ENCODE measurements around the gene BCHE. TPM values are rescaled to one million over a fixed set of nuclear protein-coding genes. Genes with fewer than 3 reads are reported as not detected.

Gene BCHE
- total and polyA plus RNA-seq, 4 donors = 0.08 to 4.3 (median 1.1) TPM

DNA sequence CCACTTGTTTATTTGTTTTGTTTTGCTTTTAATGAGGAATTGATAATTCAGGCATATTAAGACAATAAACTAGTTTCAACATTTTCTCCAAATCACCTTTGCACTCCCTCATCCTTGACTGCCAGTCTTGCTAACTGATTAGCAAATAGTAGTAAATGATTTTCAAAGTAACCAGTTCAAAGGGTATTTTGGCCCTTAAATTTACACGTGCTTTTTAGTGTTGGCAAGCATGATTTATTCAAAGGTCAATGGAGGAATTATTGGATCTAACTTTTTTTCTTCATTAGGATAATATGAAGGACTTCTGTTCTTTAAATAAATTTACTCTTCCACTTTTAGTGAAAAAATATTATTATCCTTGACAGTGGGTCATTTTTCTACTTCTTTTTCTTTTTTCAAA lies 53.8 kb downstream of the BCHE start:
- ATAC-seq (ENCODE audit: low FRiP score) (no peak), DNase-seq (no peak)
- 61 to 67% methylated on average over 1 of the region's 1 CpG for WGBS, 2 donors
- intact Hi-C loops (cut with DNase I) = no loop called here
- Histone ChIP-seq H3K27me3 (ENCODE audit: control insufficient read depth in 1 of 2, insufficient read depth in 2 of 2, low read length in 1 of 2) (no peaks in the 10 kb centered on the region), H3K27ac (ENCODE audit: low read depth in 1 of 2, low read length in 2 of 2) (no peak overlapping the region), H3K4me3 (ENCODE audit: low read length in 2 of 2) (no peak overlapping the region), H3K9me3 (ENCODE audit: control insufficient read depth, low read length) (no peaks in the 10 kb centered on the region), H3K4me1 (ENCODE audit: control insufficient read depth in 1 of 2, insufficient read depth in 2 of 2, low read length in 2 of 2) (no peaks in the 10 kb centered on the region), H3K36me3 (ENCODE audit: control insufficient read depth in 1 of 2, insufficient read depth in 2 of 2, low read length in 1 of 2) (no peaks in the 10 kb centered on the region)

DNA sequence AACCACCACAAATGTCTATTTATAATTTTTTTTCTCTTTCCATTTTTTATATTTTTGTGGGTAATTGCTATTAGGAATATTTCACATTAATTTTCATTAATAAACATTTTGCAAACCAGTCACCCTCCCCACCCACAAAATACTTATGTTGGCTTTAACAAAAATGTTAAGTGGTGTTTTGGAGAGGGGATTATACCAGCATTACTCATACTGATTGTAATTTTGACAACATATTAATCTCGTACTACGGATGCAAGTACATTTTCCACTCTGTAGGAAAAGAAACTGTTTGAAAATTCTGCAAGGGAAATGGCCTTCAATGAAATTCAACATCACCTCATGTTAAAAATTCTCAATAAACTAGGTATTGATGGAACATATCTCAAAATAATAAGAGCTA lies 58.3 kb downstream of the BCHE start:
- DNase-seq (no peak), ATAC-seq (ENCODE audit: low FRiP score) (no peak)
- Histone ChIP-seq H3K4me1 (ENCODE audit: control insufficient read depth in 1 of 2, insufficient read depth in 2 of 2, low read length in 2 of 2) (no peaks in the 10 kb centered on the region), H3K9me3 (ENCODE audit: control insufficient read depth, low read length) (no peaks in the 10 kb centered on the region), H3K27me3 (ENCODE audit: control insufficient read depth in 1 of 2, insufficient read depth in 2 of 2, low read length in 1 of 2) (no peaks in the 10 kb centered on the region), H3K36me3 (ENCODE audit: control insufficient read depth in 1 of 2, insufficient read depth in 2 of 2, low read length in 1 of 2) (no peaks in the 10 kb centered on the region), H3K4me3 (ENCODE audit: low read length in 2 of 2) (no peak overlapping the region), H3K27ac (ENCODE audit: low read depth in 1 of 2, low read length in 2 of 2) (no peak overlapping the region)
- intact Hi-C loops (cut with DNase I) = no loop called here
- WGBS, 2 donors = 16 to 22% methylated on average over 2 of the region's 2 CpGs

DNA sequence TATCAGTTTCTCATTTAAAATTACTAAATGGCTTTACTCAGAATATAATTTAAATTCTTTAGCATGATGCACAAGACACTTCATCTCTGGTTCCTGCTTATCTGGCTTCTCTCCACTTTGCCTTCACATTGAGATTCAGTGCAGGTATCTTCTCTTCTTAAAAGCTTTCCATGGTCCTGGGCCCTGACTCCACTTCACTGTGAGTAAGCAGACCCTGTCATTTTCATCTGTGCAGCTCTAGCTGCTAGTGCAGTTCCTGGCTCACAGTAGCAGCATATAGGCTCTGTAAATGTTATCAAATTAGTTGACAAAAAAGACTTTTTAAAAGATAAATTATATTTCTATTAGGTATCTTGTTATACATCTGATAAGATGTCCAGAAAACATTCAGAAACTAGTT lies 58.8 kb downstream of the BCHE start:
- no peaks in the 10 kb centered on the region for H3K4me1 ChIP-seq (ENCODE audit: control insufficient read depth in 1 of 2, insufficient read depth in 2 of 2, low read length in 2 of 2)
- H3K4me3 ChIP-seq (ENCODE audit: low read length in 2 of 2) = no peak overlapping the region
- intact Hi-C loops (cut with DNase I) = no loop called here
- no peaks in the 10 kb centered on the region for H3K27me3 ChIP-seq (ENCODE audit: control insufficient read depth in 1 of 2, insufficient read depth in 2 of 2, low read length in 1 of 2)
- ATAC-seq (ENCODE audit: low FRiP score) = no peak
- H3K9me3 ChIP-seq (ENCODE audit: control insufficient read depth, low read length) = no peaks in the 10 kb centered on the region
- no peaks in the 10 kb centered on the region for H3K36me3 ChIP-seq (ENCODE audit: control insufficient read depth in 1 of 2, insufficient read depth in 2 of 2, low read length in 1 of 2)
- H3K27ac ChIP-seq (ENCODE audit: low read depth in 1 of 2, low read length in 2 of 2) = no peak overlapping the region
- DNase-seq = no peak

DNA sequence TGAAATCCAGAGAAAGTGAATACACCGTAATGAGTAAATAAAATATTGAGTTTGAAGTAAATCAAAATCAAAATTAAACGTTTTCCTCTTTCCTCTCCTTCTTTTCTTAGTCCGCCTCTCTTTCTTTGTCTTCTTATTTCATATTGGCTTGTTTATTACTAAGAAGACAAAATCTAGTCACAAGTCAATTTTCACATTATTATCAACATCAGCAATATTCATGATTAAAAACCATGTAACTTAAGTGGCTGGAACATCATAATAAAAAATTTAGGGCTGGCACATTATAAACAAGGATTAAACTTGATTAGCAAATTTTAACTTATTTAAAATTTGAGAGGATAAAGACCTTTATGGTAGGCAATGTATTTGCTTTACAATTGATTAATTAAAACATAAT lies 61.4 kb downstream of the BCHE start:
- Histone ChIP-seq H3K9me3 (ENCODE audit: control insufficient read depth, low read length) (no peaks in the 10 kb centered on the region), H3K27ac (ENCODE audit: low read depth in 1 of 2, low read length in 2 of 2) (no peak overlapping the region), H3K27me3 (ENCODE audit: control insufficient read depth in 1 of 2, insufficient read depth in 2 of 2, low read length in 1 of 2) (no peaks in the 10 kb centered on the region), H3K4me3 (ENCODE audit: low read length in 2 of 2) (no peak overlapping the region), H3K4me1 (ENCODE audit: control insufficient read depth in 1 of 2, insufficient read depth in 2 of 2, low read length in 2 of 2) (no peaks in the 10 kb centered on the region), H3K36me3 (ENCODE audit: control insufficient read depth in 1 of 2, insufficient read depth in 2 of 2, low read length in 1 of 2) (no peaks in the 10 kb centered on the region)
- ATAC-seq (ENCODE audit: low FRiP score) = no peak
- WGBS, 2 donors = 70 to 81% methylated on average over 3 of the region's 3 CpGs
- no peak for DNase-seq
- intact Hi-C loops (cut with DNase I) = no loop called here

DNA sequence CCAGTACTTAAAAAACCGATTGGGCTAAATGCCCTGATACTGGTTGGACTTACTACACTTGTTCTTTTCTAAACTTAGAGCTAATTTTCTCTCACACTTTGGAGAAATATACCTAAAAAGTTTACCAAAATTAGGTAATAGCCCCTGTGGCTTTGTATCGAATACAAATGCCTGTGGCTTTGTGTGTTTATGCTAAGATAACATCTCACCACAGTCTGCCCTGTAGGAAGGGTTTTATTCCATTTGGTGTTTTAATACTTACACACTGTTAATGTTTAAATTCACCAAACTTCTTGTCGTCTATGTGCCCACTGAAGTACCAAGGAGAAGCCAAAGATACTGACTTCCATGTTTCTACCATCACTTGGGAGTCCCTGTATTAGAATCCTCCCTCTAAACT lies 66.4 kb downstream of the BCHE start:
- no peak overlapping the region for H3K4me3 ChIP-seq (ENCODE audit: low read length in 2 of 2)
- WGBS, 2 donors = 50 to 52% methylated on average over 3 of the region's 3 CpGs
- ATAC-seq (ENCODE audit: low FRiP score) (no peak), DNase-seq (no peak)
- peaks cover 1% of the 10 kb centered on the region for H3K9me3 ChIP-seq (ENCODE audit: control insufficient read depth, low read length)
- H3K4me1 ChIP-seq (ENCODE audit: control insufficient read depth in 1 of 2, insufficient read depth in 2 of 2, low read length in 2 of 2) = no peaks in the 10 kb centered on the region
- no peaks in the 10 kb centered on the region for H3K27me3 ChIP-seq (ENCODE audit: control insufficient read depth in 1 of 2, insufficient read depth in 2 of 2, low read length in 1 of 2)
- no peak overlapping the region for H3K27ac ChIP-seq (ENCODE audit: low read depth in 1 of 2, low read length in 2 of 2)
- no peaks in the 10 kb centered on the region for H3K36me3 ChIP-seq (ENCODE audit: control insufficient read depth in 1 of 2, insufficient read depth in 2 of 2, low read length in 1 of 2)
- intact Hi-C loops (cut with DNase I) = no loop called here

DNA sequence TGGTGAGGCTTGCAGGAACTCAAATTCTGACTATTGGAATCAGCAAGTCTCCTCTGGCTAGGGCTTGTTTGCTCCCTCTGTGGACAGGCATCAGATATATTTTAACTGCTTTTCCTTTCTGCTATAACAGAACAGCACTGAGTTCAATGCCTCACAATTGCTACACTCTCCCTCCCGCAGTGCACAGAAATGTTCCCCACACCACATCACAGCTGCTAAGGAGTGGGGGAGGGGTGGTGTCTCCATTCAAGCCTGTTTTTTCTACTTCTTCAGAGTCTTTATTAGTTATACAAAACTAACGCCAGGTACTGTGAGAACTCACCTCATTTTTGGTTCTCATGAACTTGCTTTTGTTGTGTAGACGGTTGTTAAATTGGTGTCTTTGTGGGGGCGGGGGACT lies 68.5 kb downstream of the BCHE start:
- intact Hi-C loops (cut with DNase I) = no loop called here
- Histone ChIP-seq H3K9me3 (ENCODE audit: control insufficient read depth, low read length) (peaks cover 1% of the 10 kb centered on the region), H3K4me3 (ENCODE audit: low read length in 2 of 2) (no peak overlapping the region), H3K27ac (ENCODE audit: low read depth in 1 of 2, low read length in 2 of 2) (no peak overlapping the region), H3K36me3 (ENCODE audit: control insufficient read depth in 1 of 2, insufficient read depth in 2 of 2, low read length in 1 of 2) (no peaks in the 10 kb centered on the region), H3K4me1 (ENCODE audit: control insufficient read depth in 1 of 2, insufficient read depth in 2 of 2, low read length in 2 of 2) (no peaks in the 10 kb centered on the region), H3K27me3 (ENCODE audit: control insufficient read depth in 1 of 2, insufficient read depth in 2 of 2, low read length in 1 of 2) (no peaks in the 10 kb centered on the region)
- ATAC-seq (ENCODE audit: low FRiP score) (no peak), DNase-seq (no peak)
- 86 to 88% methylated on average over 4 of the region's 4 CpGs for WGBS, 2 donors

DNA sequence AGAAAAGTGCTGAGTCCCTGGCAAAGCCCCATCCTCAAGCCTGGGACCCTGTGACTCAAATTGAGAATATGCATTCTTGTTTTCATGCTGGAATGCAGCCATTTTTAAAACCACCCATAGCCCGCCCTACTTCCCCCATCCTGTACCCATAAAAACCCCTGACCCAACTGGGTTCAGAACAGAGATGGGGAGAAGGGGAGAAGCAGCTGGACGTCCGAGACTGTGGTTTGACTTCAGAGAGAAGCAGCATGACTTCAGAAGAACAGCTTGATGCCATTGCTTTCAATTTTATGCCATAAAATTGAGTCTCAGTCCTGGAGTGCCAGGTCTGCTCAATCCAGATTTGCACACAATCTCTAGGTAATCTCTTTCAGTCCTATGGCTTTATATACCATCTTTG lies 78.2 kb downstream of the BCHE start:
- ATAC-seq (ENCODE audit: low FRiP score) = no peak
- H3K27me3 ChIP-seq (ENCODE audit: control insufficient read depth in 1 of 2, insufficient read depth in 2 of 2, low read length in 1 of 2) = no peaks in the 10 kb centered on the region
- H3K4me3 ChIP-seq (ENCODE audit: low read length in 2 of 2) = no peak overlapping the region
- intact Hi-C loops (cut with DNase I) = no loop called here
- H3K4me1 ChIP-seq (ENCODE audit: control insufficient read depth in 1 of 2, insufficient read depth in 2 of 2, low read length in 2 of 2) = no peaks in the 10 kb centered on the region
- DNase-seq = no peak
- H3K36me3 ChIP-seq (ENCODE audit: control insufficient read depth in 1 of 2, insufficient read depth in 2 of 2, low read length in 1 of 2) = no peaks in the 10 kb centered on the region
- H3K27ac ChIP-seq (ENCODE audit: low read depth in 1 of 2, low read length in 2 of 2) = no peak overlapping the region
- WGBS, 2 donors = 76 to 88% methylated on average over 3 of the region's 3 CpGs
- no peaks in the 10 kb centered on the region for H3K9me3 ChIP-seq (ENCODE audit: control insufficient read depth, low read length)

DNA sequence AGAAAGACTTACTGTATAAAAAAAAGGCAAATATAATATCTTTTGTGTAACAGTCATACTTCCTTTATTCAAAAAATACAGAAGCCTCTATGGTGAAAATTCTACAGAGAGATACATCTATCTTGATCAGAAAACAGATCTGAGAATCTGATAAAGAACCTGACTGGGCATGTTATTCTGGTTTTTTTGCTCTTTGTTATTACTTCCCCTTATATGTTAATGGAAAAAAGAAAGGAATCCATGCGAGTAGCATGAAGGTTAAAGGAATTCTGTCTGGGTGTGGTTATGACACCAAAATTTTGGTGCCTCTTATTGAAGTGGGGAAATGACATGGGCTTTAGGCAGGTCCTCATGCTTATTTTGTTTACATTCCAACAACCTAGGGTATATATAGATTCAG lies 81.7 kb downstream of the BCHE start:
- Histone ChIP-seq H3K4me1 (ENCODE audit: control insufficient read depth in 1 of 2, insufficient read depth in 2 of 2, low read length in 2 of 2) (no peaks in the 10 kb centered on the region), H3K4me3 (ENCODE audit: low read length in 2 of 2) (no peak overlapping the region), H3K27me3 (ENCODE audit: control insufficient read depth in 1 of 2, insufficient read depth in 2 of 2, low read length in 1 of 2) (no peaks in the 10 kb centered on the region), H3K36me3 (ENCODE audit: control insufficient read depth in 1 of 2, insufficient read depth in 2 of 2, low read length in 1 of 2) (no peaks in the 10 kb centered on the region), H3K27ac (ENCODE audit: low read depth in 1 of 2, low read length in 2 of 2) (no peak overlapping the region), H3K9me3 (ENCODE audit: control insufficient read depth, low read length) (no peaks in the 10 kb centered on the region)
- ATAC-seq (ENCODE audit: low FRiP score) (no peak), DNase-seq (no peak)
- intact Hi-C loops (cut with DNase I) = no loop called here
- WGBS, 2 donors = 77 to 82% methylated on average over 1 of the region's 1 CpG

DNA sequence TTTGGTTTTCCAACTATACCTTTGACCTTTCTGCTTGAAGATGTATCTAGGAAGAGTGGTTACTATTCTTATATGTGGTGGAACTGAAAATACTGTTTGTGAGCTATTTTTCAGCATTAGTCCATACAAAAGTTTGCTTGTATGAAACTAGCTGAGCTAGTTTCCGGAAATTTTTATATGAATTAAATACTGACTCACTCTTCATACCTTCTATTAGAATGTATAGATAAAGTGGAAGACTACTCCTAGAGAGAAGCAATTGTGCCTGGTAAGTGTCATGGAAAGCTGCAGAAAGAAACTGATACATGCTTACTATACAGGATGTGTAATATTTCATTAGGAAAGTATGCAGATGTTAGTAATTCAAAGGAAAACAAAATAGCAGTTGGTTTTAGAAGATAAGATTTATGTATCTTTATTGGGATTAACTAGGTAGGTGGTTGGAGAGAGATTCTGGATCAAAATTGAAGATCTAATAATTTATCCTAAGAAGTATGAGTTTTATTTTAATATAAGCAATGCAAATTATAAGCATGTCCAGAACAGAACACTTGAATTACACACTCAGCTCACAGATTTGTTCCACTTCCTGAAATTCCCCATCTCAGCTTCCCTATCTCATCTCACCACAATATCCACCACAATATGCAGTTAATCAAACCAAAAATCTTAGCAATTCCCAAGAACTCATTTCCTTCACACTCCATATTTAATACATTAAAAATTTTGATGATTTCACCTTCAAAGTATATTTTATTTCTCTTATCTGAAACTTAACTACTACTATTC lies 82.8 kb downstream of the BCHE start:
- intact Hi-C loops (cut with DNase I) = no loop called here
- no peaks in the 10 kb centered on the region for H3K4me1 ChIP-seq (ENCODE audit: control insufficient read depth in 1 of 2, insufficient read depth in 2 of 2, low read length in 2 of 2)
- no peak overlapping the region for H3K27ac ChIP-seq (ENCODE audit: low read depth in 1 of 2, low read length in 2 of 2)
- no peaks in the 10 kb centered on the region for H3K36me3 ChIP-seq (ENCODE audit: control insufficient read depth in 1 of 2, insufficient read depth in 2 of 2, low read length in 1 of 2)
- no peak overlapping the region for H3K4me3 ChIP-seq (ENCODE audit: low read length in 2 of 2)
- ATAC-seq (ENCODE audit: low FRiP score) (no peak), DNase-seq (no peak)
- 87 to 89% methylated on average over 1 of the region's 1 CpG for WGBS, 2 donors
- no peaks in the 10 kb centered on the region for H3K9me3 ChIP-seq (ENCODE audit: control insufficient read depth, low read length)
- H3K27me3 ChIP-seq (ENCODE audit: control insufficient read depth in 1 of 2, insufficient read depth in 2 of 2, low read length in 1 of 2) = no peaks in the 10 kb centered on the region
